HL-60 (cell line): ENCODE results near the gene ZBTB24.

Source experiments
- CTCF ChIP-seq: IDR thresholded peaks from one replicate; pipeline ENCODE4 v1.5.1; 2011; ENCODE audit warnings: low read length, control low read depth, inconsistent platforms; ENCODE audit not compliant: insufficient read depth
- GABPA ChIP-seq: IDR thresholded peaks from 2 replicates; pipeline ENCODE4 v1.6.1; 2012; ENCODE audit warnings: low read depth
- POLR2AphosphoS5 ChIP-seq: IDR thresholded peaks from 2 replicates; pipeline ENCODE4 v1.6.1; 2012; ENCODE audit warnings: low read depth
- REST ChIP-seq: IDR thresholded peaks from 2 replicates; pipeline ENCODE4 v1.6.1; 2012; ENCODE audit warnings: low read depth; ENCODE audit not compliant: insufficient replicate concordance
- SPI1 ChIP-seq: IDR thresholded peaks from 2 replicates; pipeline ENCODE4 v1.6.1; 2012; ENCODE audit warnings: low read depth, mild to moderate bottlenecking, borderline replicate concordance

- TF ChIP-seq CTCF (no peak), REST (no peak), POLR2AphosphoS5 (no peak), SPI1 (no peak), GABPA (no peak)
Measured at GRCh38 chr6:109480993-109481480, 2.0 kb downstream of the ZBTB24 start.
